Measurements from ENCODE around the gene PLD6.

The PLD6 gene

DNA sequence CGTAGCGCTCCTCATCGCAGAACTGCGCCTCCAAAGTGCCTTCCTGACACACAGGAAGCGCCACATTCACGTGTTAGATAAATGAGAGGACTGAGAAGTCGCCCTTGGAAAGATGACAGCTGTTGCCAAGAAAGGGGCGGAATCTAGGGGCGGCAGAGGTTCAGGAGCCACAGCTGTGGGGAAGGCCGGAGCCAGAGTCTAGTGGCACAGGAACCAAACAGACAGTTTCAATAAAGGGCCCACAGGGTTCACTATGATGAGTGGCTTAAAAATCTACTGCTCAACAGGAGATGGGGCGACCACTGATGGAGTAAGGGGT lies 26.1 kb upstream of the PLD6 start:
- DNase-seq (ENCODE audit: low read depth), result no peak
- TF ChIP-seq, protein P1, sequence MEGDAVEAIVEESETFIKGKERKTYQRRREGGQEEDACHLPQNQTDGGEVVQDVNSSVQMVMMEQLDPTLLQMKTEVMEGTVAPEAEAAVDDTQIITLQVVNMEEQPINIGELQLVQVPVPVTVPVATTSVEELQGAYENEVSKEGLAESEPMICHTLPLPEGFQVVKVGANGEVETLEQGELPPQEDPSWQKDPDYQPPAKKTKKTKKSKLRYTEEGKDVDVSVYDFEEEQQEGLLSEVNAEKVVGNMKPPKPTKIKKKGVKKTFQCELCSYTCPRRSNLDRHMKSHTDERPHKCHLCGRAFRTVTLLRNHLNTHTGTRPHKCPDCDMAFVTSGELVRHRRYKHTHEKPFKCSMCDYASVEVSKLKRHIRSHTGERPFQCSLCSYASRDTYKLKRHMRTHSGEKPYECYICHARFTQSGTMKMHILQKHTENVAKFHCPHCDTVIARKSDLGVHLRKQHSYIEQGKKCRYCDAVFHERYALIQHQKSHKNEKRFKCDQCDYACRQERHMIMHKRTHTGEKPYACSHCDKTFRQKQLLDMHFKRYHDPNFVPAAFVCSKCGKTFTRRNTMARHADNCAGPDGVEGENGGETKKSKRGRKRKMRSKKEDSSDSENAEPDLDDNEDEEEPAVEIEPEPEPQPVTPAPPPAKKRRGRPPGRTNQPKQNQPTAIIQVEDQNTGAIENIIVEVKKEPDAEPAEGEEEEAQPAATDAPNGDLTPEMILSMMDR (IDR thresholded peaks at IDR 0.05; ENCODE audit: low read length, missing control alignments), result no peak
- no peak overlapping the region for H3K4me3 ChIP-seq (replicated peaks; ENCODE audit: low read depth, low read length)

DNA sequence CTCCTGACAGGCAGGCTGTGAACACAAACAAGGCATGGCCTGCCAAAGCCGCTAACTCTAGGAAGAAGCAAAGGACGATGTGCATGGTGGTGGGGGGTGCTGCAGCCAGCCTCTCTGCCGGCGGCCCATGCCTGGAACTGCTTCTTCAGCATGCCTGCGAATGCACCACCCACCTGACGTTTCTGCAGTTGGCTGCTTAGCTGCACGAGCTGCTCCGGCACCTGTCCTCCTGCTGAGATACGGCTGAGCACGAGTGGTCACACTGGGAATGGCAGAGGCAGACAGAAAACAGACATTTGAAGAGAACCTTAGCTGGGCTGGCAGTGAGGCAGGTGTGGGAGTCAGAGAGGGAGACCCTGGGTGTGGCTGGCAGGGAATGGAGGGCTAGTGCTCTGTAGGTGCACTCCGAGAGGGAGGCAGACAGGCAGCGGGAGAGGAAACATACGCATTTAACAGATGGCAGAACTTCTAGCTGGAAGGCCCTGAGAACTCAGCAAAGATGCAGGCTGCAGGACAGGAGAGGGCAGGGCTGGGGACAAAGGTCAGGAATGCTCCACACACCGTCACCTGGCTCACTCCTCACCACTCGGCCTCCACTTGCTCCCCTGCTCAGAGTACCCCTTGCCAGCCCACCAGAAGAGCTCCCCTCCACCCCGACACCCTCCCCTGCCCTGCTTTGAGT lies 25.6 kb upstream of the PLD6 start:
- H3K4me3 ChIP-seq (replicated peaks; ENCODE audit: low read depth, low read length), result no peak overlapping the region
- no peak for DNase-seq (ENCODE audit: low read depth)
- TF ChIP-seq, protein P1 (IDR thresholded peaks at IDR 0.05; ENCODE audit: low read length, missing control alignments), result no peak

DNA sequence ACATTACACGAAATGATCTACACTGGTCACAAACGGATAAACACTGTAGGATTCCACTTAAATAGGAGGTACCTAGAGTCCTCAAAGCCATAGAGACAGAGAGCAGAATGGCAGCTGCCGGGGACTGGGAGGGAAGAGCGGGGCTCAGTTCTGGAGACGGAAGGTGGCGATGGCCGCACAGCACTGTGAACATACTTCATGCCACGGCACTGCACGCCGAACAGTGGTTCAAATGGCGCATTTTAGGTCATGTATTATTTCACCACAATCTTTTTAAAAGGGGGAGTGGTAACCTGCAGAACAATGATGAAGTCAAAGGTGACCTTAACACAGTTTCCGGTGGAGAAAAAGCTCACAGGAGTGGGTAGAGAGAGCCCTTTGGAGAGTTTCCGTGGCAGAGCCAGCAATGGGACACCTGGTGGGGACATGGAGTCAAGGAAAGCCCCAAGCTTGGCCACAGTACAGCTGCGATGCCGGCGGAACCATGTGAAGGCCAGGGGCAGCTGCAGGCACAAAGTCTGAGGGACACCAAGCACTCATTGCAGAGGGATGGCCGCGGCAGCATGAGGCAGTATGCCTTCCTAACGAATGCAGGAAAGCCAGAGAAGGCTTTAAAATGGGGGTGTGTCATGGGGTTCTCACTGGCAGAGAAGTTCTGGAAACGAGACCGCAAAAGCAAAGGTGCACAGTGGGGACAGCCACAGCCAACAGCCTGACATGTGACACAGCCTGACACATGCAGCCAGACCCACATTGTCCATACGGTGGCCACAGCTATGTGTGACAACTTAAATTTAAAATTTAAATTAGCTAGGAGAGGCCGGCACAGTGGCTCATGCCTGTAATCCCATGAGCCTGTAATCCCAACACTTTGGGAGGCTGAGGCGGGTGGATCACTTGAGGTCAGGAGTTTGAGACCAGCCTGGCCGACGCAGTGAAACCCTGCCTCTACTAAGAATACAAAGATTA lies 23.6 kb upstream of the PLD6 start:
- DNase-seq (ENCODE audit: low read depth), result no peak
- TF ChIP-seq, protein P1 (IDR thresholded peaks at IDR 0.05; ENCODE audit: low read length, missing control alignments), result no peak

DNA sequence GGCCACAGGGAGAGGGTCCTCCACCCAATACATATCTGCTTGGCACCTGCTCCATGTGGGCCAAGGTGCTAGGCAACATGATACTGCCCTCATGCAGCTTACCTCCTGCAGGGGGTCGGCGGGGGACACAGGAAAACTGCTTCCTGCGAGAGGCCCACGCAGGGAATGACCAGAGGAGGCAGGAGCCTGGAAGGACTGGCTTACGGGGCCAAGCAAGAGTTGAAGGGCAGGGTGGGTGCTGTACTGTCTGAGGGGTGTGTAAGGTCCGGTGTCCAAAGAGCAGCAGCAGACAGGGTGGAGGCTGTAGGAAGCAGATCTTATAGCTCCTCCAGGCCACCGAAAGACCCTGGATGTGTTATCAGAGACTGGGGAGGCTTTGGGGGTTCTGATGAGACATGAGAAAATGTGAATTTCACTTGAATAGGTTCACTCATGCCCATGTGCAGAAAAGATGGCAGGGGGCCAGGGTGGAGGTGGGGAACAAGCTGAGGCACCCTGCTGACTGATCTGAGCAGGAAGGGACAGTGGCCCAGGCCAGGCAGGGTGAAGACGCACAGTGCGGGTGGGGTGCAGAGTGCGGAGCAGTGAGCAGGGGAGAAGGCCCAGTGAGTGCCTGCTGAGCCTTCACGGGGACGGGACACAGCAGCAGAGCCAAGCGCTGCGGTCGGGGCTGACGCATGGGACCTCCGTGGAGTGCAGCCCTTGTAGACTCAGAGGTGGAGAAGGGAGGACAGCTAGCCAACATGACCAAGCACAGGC lies 22.6 kb upstream of the PLD6 start:
- H3K4me3 ChIP-seq (replicated peaks; ENCODE audit: low read depth, low read length), result no peak overlapping the region
- DNase-seq (ENCODE audit: low read depth), result no peak
- TF ChIP-seq, protein P1 (IDR thresholded peaks at IDR 0.05; ENCODE audit: low read length, missing control alignments), result no peak

More for the DNA sequence above, 23.6 kb upstream of the PLD6 start:
- H3K4me3 ChIP-seq (replicated peaks; ENCODE audit: low read depth, low read length), result no peak overlapping the region

DNA sequence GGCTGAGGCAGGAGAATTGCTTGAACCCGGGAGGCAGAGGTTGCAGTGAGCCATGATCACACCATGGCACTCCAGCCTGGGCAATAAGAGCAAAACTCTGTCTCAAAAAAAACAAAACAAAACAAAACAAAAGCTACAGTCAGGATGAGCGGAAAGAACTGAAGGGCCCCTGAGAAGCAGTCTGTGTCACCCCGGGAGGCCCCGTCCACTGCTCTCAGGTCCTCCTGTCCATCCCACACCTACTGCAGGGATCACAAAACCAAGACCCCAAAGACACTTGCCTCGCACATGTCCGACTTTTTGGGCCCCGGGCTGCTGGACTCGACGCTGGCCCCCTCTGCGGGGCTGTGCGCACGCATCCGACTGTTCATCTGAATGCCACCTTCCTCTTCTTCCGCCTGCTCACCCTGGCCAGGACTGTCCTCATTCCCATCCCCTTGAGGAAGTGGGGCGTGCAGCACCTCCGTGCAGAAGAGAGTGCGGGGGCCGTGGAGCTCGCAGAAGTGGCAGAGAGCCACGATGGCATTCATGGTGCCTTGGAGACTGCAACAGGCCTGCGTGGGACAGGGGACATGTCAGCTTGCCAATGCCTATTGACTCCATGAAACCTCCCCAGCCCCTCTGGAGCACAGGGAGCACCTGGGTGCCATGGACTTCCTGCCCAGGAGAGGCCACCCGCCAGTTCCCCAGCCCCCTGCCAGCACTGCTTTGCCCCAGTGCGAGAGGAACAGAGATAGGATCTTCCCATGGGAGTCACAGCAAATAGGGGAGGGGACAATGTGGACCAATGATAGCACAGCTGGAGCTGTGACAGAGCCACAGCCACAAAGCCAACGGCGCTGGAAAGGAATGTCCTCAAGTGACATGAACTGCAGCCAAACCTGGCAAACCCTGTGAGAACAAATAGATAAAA lies 21.7 kb upstream of the PLD6 start:
- TF ChIP-seq, protein P1 (IDR thresholded peaks at IDR 0.05; ENCODE audit: low read length, missing control alignments), result no peak
- no peak overlapping the region for H3K4me3 ChIP-seq (replicated peaks; ENCODE audit: low read depth, low read length)
- no peak for DNase-seq (ENCODE audit: low read depth)

Measured in fibroblast of pulmonary artery (primary cell).